H1 (cell line): ENCODE data around the gene PDK3. TPM values are rescaled to one million over a fixed set of nuclear protein-coding genes. Genes with fewer than 3 reads are reported as not detected.
A peak's percentile ranks its signal among the peaks of the same experiment; 100 is the strongest.

Source experiments
- CTCF ChIA-PET: fragments of 300-600 bp; sonication (Branson Sonifier 250); formaldehyde crosslinking; loops from one replicate; lab custom pipeline; 2021; ENCODE audit not compliant: partially characterized antibody; lab: Charles Lee
- POLR2A ChIA-PET: fragments of 300-600 bp; sonication (Branson Sonifier 250); formaldehyde crosslinking; loops from one replicate; lab custom pipeline; 2021; ENCODE audit warnings: inconsistent platforms; ENCODE audit not compliant: partially characterized antibody; lab: Charles Lee
- DNase-seq, 2 experiments: peaks; one replicate each; pipeline versions ENCODE4 v3.0.0 to v3.0.0-alpha.2; 2010 to 2022; ENCODE audit warnings: low spot score in 2 of 2, low read depth in 1 of 2, mixed read lengths in 1 of 2
- FAIRE-seq: peaks from 2 replicates; lab custom pipeline; 2011; peaks lifted over from hg19 to GRCh38; lab: Jason Lieb, UNC
- H2AFZ ChIP-seq: 2 replicates; pipeline ENCODE4 v1.8.1; 2012; ENCODE audit warnings: low read length, inconsistent platforms
- H2AK5ac ChIP-seq: 2 replicates; pipeline ENCODE4 v1.6.1; 2013; ENCODE audit warnings: low read depth, low read length
- H2BK120ac ChIP-seq: replicated peaks from 2 replicates; pipeline ENCODE3; 2013; ENCODE audit warnings: low read depth, low read length, inconsistent platforms
- H2BK12ac ChIP-seq: 2 replicates; pipeline ENCODE4 v1.6.1; 2013; ENCODE audit warnings: low read depth, low read length
- H2BK15ac ChIP-seq: 2 replicates; pipeline ENCODE4 v1.6.1; 2013; ENCODE audit warnings: low read length
- H2BK20ac ChIP-seq: 2 replicates; pipeline ENCODE4 v1.6.1; 2013; ENCODE audit warnings: low read length
- H2BK5ac ChIP-seq: 2 replicates; pipeline ENCODE4 v1.6.1; 2013; ENCODE audit warnings: low read depth, low read length
- H3K14ac ChIP-seq: 2 replicates; pipeline ENCODE4 v1.6.1; 2013; ENCODE audit warnings: inconsistent platforms; ENCODE audit not compliant: insufficient read length
- H3K18ac ChIP-seq: 2 replicates; pipeline ENCODE4 v1.6.1; 2013; ENCODE audit warnings: low read length; ENCODE audit errors: extremely low read depth
- H3K23ac ChIP-seq: 2 replicates; pipeline ENCODE4 v1.6.1; 2013; ENCODE audit warnings: inconsistent platforms; ENCODE audit not compliant: insufficient read length
- H3K23me2 ChIP-seq: 2 replicates; pipeline ENCODE4 v1.6.1; 2013; ENCODE audit warnings: low read depth, low read length
- H3K27ac ChIP-seq: 2 replicates; pipeline ENCODE4 v1.6.1; 2011; ENCODE audit warnings: low read depth, low read length, inconsistent platforms
- H3K27me3 ChIP-seq, 4 experiments: replicated peaks in 1 of 4; 1 replicate in 1 of 4; 2 replicates in 3 of 4; pipeline versions ENCODE4 v1.6.1 to v1.8.1; 2011 to 2013; ENCODE audit warnings: low read length in 3 of 4, mild to moderate bottlenecking in 3 of 4, inconsistent platforms in 2 of 4, mixed read lengths in 2 of 4, moderate library complexity in 1 of 4; ENCODE audit not compliant: control insufficient read depth in 3 of 4, insufficient read depth in 3 of 4; ENCODE audit errors: extremely low read depth in 1 of 4
- H3K36me3 ChIP-seq, 4 experiments: 2 replicates each; pipeline versions ENCODE4 v1.6.1 to v1.8.1; 2011 to 2013; ENCODE audit warnings: mild to moderate bottlenecking in 4 of 4, low read length in 3 of 4, moderate library complexity in 2 of 4, control low read depth in 1 of 4, inconsistent platforms in 1 of 4; ENCODE audit not compliant: insufficient read depth in 4 of 4, control insufficient read depth in 2 of 4
- H3K4ac ChIP-seq: replicated peaks from 2 replicates; pipeline ENCODE3; 2013; ENCODE audit warnings: low read length, low read depth, mixed read lengths, inconsistent platforms; ENCODE audit not compliant: insufficient read length
- H3K4me1 ChIP-seq, 4 experiments: replicated peaks in 1 of 4; 1 replicate in 1 of 4; 2 replicates in 3 of 4; pipeline versions ENCODE4 v1.6.1 to v1.8.1; 2011 to 2013; ENCODE audit warnings: low read length in 3 of 4, inconsistent platforms in 2 of 4, mixed read lengths in 1 of 4; ENCODE audit not compliant: insufficient read depth in 4 of 4, control insufficient read depth in 3 of 4
- H3K4me2 ChIP-seq, 2 experiments: 2 replicates each; pipeline versions ENCODE4 v1.6.1 to v1.8.1; 2011 to 2013; ENCODE audit warnings: low read depth in 2 of 2, low read length in 2 of 2, control low read depth in 1 of 2, inconsistent platforms in 1 of 2, mild to moderate bottlenecking in 1 of 2; ENCODE audit not compliant: insufficient read depth in 1 of 2
- H3K4me3 ChIP-seq, 4 experiments: fragments of 200-600, 300-600 bp in 1 of 4; sonication (generic), shearing (Covaris generic), sonication (Bioruptor Twin) in 1 of 4; 2 replicates each; pipeline versions ENCODE4 v1.5.1 to v1.8.1; 2011 to 2016; ENCODE audit warnings: low read length in 4 of 4, low read depth in 3 of 4, control low read depth in 2 of 4, inconsistent platforms in 2 of 4, mild to moderate bottlenecking in 2 of 4, mixed read lengths in 1 of 4, moderate library complexity in 1 of 4; ENCODE audit not compliant: insufficient read depth in 2 of 4; ENCODE audit errors: extremely low read depth in 1 of 4
- H3K56ac ChIP-seq: replicated peaks from 2 replicates; pipeline ENCODE3; 2013; ENCODE audit warnings: low read depth, mild to moderate bottlenecking, mixed read lengths, low read length, inconsistent platforms; ENCODE audit not compliant: insufficient read length
- H3K79me1 ChIP-seq: 2 replicates; pipeline ENCODE4 v1.6.1; 2013; ENCODE audit warnings: low read depth, low read length, control low read depth
- H3K79me2 ChIP-seq, 2 experiments: 2 replicates each; pipeline versions ENCODE4 v1.6.1 to v1.8.1; 2012 to 2013; ENCODE audit warnings: low read length in 2 of 2, mild to moderate bottlenecking in 2 of 2, inconsistent platforms in 1 of 2; ENCODE audit not compliant: insufficient read depth in 2 of 2, control insufficient read depth in 1 of 2
- H3K9ac ChIP-seq, 4 experiments: replicated peaks in 1 of 4; 1 replicate in 1 of 4; 2 replicates in 3 of 4; pipeline versions ENCODE4 v1.6.1 to v1.8.1; 2011 to 2013; ENCODE audit warnings: low read depth in 3 of 4, low read length in 3 of 4, control low read depth in 2 of 4, mild to moderate bottlenecking in 2 of 4, moderate library complexity in 2 of 4, inconsistent platforms in 1 of 4; ENCODE audit errors: extremely low read depth in 1 of 4
- H3K9me3 ChIP-seq, 2 experiments: 2 replicates each; pipeline versions ENCODE4 v1.6.1 to v1.8.1; 2012 to 2013; ENCODE audit warnings: mild to moderate bottlenecking in 2 of 2, moderate library complexity in 2 of 2, control low read depth in 1 of 2, inconsistent platforms in 1 of 2, low read depth in 1 of 2, low read length in 1 of 2, mixed read lengths in 1 of 2; ENCODE audit not compliant: insufficient read depth in 2 of 2
- H4K20me1 ChIP-seq, 2 experiments: replicated peaks in 1 of 2; 2 replicates each; pipeline versions ENCODE3 to v1.8.1; 2011 to 2013; ENCODE audit warnings: inconsistent platforms in 2 of 2, low read length in 2 of 2, mild to moderate bottlenecking in 1 of 2; ENCODE audit not compliant: insufficient read depth in 2 of 2, control insufficient read depth in 1 of 2
- H4K5ac ChIP-seq: 2 replicates; pipeline ENCODE4 v1.6.1; 2013; ENCODE audit warnings: low read length, low read depth, mixed read lengths, inconsistent platforms; ENCODE audit not compliant: insufficient read length
- H4K8ac ChIP-seq: 2 replicates; pipeline ENCODE4 v1.8.0; 2013; ENCODE audit warnings: mild to moderate bottlenecking, moderate library complexity, low read length, inconsistent platforms; ENCODE audit not compliant: insufficient read depth; ENCODE audit errors: extremely low read depth
- H4K91ac ChIP-seq: replicated peaks from 2 replicates; pipeline ENCODE3; 2013; ENCODE audit warnings: low read length, mixed read lengths, inconsistent platforms; ENCODE audit not compliant: insufficient read length
- CEBPB ChIP-seq: IDR thresholded peaks from 2 replicates; pipeline ENCODE4 v1.6.1; 2012; ENCODE audit warnings: low read depth, low read length
- CHD2 ChIP-seq: IDR thresholded peaks from 2 replicates; pipeline ENCODE4 v1.6.1; 2012; ENCODE audit warnings: low read length, improper control_type of control experiment
- KDM4A ChIP-seq: IDR thresholded peaks from one replicate; pipeline ENCODE4 v1.7.1; 2012; ENCODE audit warnings: low read depth, mild to moderate bottlenecking, moderate library complexity, low read length, inconsistent platforms; ENCODE audit not compliant: severe bottlenecking
- MAFK ChIP-seq: IDR thresholded peaks from 2 replicates; pipeline ENCODE4 v1.6.1; 2012; ENCODE audit warnings: low read depth, mild to moderate bottlenecking, improper control_type of control experiment, low read length
- PHF8 ChIP-seq: fragments of 200-600 bp; sonication (generic); conservative IDR thresholded peaks from 2 replicates; pipeline ENCODE4 v1.7.1; 2012; ENCODE audit warnings: low read depth, mild to moderate bottlenecking, inconsistent platforms, low read length, moderate library complexity
- POLR2A ChIP-seq, 2 experiments: IDR thresholded peaks; 1 replicate in 1 of 2; 2 replicates in 1 of 2; pipeline ENCODE4 v1.6.1; 2011; ENCODE audit warnings: low read depth in 2 of 2, low read length in 2 of 2, mild to moderate bottlenecking in 2 of 2; ENCODE audit errors: control extremely low read depth in 1 of 2
- POU5F1 ChIP-seq: IDR thresholded peaks from 2 replicates; pipeline ENCODE4 v1.6.1; 2011; ENCODE audit warnings: low read depth, mild to moderate bottlenecking, low read length, moderate library complexity
- SIN3A ChIP-seq, 2 experiments: IDR thresholded peaks in 1 of 2; conservative IDR thresholded peaks in 1 of 2; 2 replicates each; pipeline ENCODE4 v1.6.1; 2011 to 2012; ENCODE audit warnings: low read length in 2 of 2, improper control_type of control experiment in 1 of 2, low read depth in 1 of 2, mild to moderate bottlenecking in 1 of 2
- SIRT6 ChIP-seq: IDR thresholded peaks from one replicate; pipeline ENCODE4 v1.7.1; 2012; ENCODE audit warnings: low read length, inconsistent platforms
- TBP ChIP-seq: IDR thresholded peaks from 2 replicates; pipeline ENCODE4 v1.6.1; 2011; ENCODE audit warnings: low read depth, low read length, improper control_type of control experiment
- TCF12 ChIP-seq: IDR thresholded peaks from 2 replicates; pipeline ENCODE4 v1.6.1; 2011; ENCODE audit warnings: low read depth, mild to moderate bottlenecking, low read length
- YY1 ChIP-seq: IDR thresholded peaks from 2 replicates; pipeline ENCODE4 v1.6.1; 2011; ENCODE audit warnings: low read depth, mild to moderate bottlenecking, low read length
- WGBS, 2 experiments: shearing (Covaris generic) in 1 of 2; methylation state at CpG; one replicate each; pipeline versions ENCODE4 v1.1.6 to v1.1.7; 2013 to 2015; ENCODE audit warnings: low lambda C conversion rate in 2 of 2, mixed read lengths in 2 of 2, inconsistent platforms in 1 of 2, low coverage in 1 of 2, missing lambda C conversion rate in 1 of 2; ENCODE audit not compliant: insufficient replicate concordance in 2 of 2, insufficient coverage in 1 of 2, insufficient read length in 1 of 2; ENCODE audit errors: extremely low coverage in 1 of 2, missing lambda C conversion rate in 1 of 2; 5-methylcytosine and 5-hydroxymethylcytosine counted together
- polyA plus RNA-seq, 7 experiments: library from polyadenylated mRNA; depleted of rRNA in 3 of 7; stranded (reverse) in 5 of 7; unstranded in 2 of 7; fragments of >200 nt in 5 of 7; fragments of 200-250 nt in 2 of 7; gene quantifications; 1 replicate in 5 of 7; 2 replicates in 1 of 7; 4 replicates in 1 of 7; pipeline versions ENCODE4 v1.2.1 to v1.2.3, GENCODE V29; 2011 to 2013; ENCODE audit warnings: missing spikeins in 2 of 7, mixed read lengths in 2 of 7
- total RNA-seq: library from RNA; stranded (reverse); fragmentation: NEBNext Ultra II Directional; extraction: Animal tissue kit (Norgen Biotek cat#: 25700); gene quantifications from 2 replicates; pipeline ENCODE4 v1.2.1, GENCODE V29; 2021

Gene PDK3
- total and polyA plus RNA-seq, 2 of the 8 experiments (the other 6 are each of a cell fraction or from before 2014, with no cell fraction given), result 22.5 to 25.5 TPM

DNA sequence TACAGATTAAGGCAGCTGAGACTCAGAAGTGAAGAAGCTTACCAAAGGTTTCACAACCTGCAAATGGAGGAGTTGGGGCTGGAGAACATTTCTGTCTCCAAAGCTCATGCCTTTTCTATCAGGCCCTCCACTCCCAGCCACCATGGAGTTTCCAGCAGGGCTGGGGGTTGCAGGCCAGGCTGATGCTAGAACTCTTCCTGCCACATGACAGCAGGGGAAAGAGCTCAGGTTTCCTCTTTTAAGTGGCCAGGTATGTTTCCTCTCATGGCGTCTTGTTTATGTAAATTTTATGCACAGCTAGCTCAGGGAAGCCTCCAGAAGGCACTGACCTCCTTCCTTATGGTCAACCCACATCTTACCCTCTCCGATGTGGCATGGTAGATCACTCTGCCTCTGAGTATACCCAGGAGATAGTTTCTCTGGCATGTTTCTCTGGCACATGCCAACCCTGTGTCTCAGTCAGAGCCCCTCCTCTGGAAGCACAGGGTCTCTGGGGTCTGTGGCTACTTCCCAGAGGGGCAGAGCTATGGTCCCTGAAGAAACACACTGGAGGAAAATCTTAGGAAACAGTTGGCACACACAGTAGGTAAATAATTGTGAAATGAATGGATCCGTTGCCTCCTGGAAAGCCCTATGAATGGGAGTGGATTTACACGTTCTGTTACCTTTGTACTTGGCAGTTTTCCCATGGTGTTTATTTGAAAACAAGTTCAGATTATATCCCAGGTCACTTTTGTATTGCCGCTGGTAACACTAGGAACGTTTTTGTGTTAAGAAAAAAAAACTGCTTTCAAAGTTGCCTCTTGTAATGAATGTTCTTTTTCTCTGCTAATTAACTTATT lies 28.9 kb downstream of the PDK3 start:
- H3K4me1 ChIP-seq, result peaks cover 0 to 9% (median 4%) of the 10 kb centered on the region in 4 experiments; a peak in 6 of 7 replicates
- H3K18ac ChIP-seq, result peak overlapping the region; percentile 71; the same call in 1 of the 2 replicates
- H2BK5ac ChIP-seq, result peak overlapping the region; percentile 12; the same call in 1 of the 2 replicates
- no peaks in the 10 kb centered on the region for H3K23me2 ChIP-seq
- H3K9ac ChIP-seq, result no peak overlapping the region
- H3K4me2 ChIP-seq, result 0 out of 4 replicates have a peak overlapping the region, but pooled peaks of 1 of the 2 experiments have one; percentile 10
- no peak overlapping the region for H2AFZ ChIP-seq
- H3K23ac ChIP-seq, result no peak overlapping the region
- no peak overlapping the region for H2AK5ac ChIP-seq
- H3K79me2 ChIP-seq, result no peaks in the 10 kb centered on the region
- no peaks in the 10 kb centered on the region for H3K27me3 ChIP-seq
- no peaks in the 10 kb centered on the region for H3K9me3 ChIP-seq
- FAIRE-seq (no peak), DNase-seq (no peak)
- H2BK120ac ChIP-seq, result no peak overlapping the region
- H4K91ac ChIP-seq, result peak overlapping the region; percentile 50
- H2BK20ac ChIP-seq, result 0 out of 2 replicates have a peak overlapping the region, but pooled peaks have one; percentile 3
- H3K36me3 ChIP-seq, result no peaks in the 10 kb centered on the region
- no peak overlapping the region for H3K4me3 ChIP-seq
- no peak overlapping the region for H3K14ac ChIP-seq
- peak overlapping the region; percentile 35; the same call in 1 of the 2 replicates for H2BK12ac ChIP-seq
- ChIA-PET CTCF (interaction anchor here (0.9 to 1.1 kb wide), 2 partner anchors 93 to 98 kb away, joined by 3 to 4 read pairs; no protein-coding TSS in a partner anchor), POLR2A (interaction anchor here (1.0 to 1.1 kb wide), 2 partner anchors 29 to 124 kb away, joined by 3 read pairs; partner anchors contain the start of gene PDK3)
- no peak overlapping the region for H3K56ac ChIP-seq
- peak overlapping the region; percentile 80 for H4K5ac ChIP-seq
- WGBS, 2 experiments, result 51% methylated on average over 6 of the region's 6 CpGs; no CpG with 5 or more reads in 1 of the 2 experiments
- H2BK15ac ChIP-seq, result no peak overlapping the region
- H4K8ac ChIP-seq, result no peak overlapping the region
- no peak overlapping the region for H3K27ac ChIP-seq
- H3K79me1 ChIP-seq, result no peaks in the 10 kb centered on the region
- no peaks in the 10 kb centered on the region for H4K20me1 ChIP-seq
- no peak overlapping the region for H3K4ac ChIP-seq
- no peak for TF ChIP-seq YY1
- TF ChIP-seq SIRT6, result no peak
- TF ChIP-seq MAFK, result no peak
- no peak for TF ChIP-seq SIN3A (conservative IDR thresholded peaks at IDR 0.05 in 1 of 2, IDR thresholded peaks at IDR 0.05 in 1 of 2; ENCODE audit: low read depth in 1 of 2, low read length in 2 of 2)
- no peak for TF ChIP-seq PHF8
- no peak for TF ChIP-seq TBP
- TF ChIP-seq TCF12, result no peak
- TF ChIP-seq POLR2A (IDR thresholded peaks at IDR 0.05; ENCODE audit: control extremely low read depth in 1 of 2, low read depth in 2 of 2, low read length in 2 of 2), result no peak
- TF ChIP-seq CEBPB, result no peak
- TF ChIP-seq CHD2, result no peak
- TF ChIP-seq KDM4A, result no peak
- TF ChIP-seq POU5F1, result no peak
